Panc1 (cell line): ENCODE measurements around the gene RPL12. TPM values are rescaled to one million over a fixed set of nuclear protein-coding genes. Genes with fewer than 3 reads are reported as not detected.

Experiments
- ATAC-seq: fragments of 200-7000 bp; cut with Tn5 transposase; 2 replicates; pipeline ENCODE4 v1.9.1; 2020; ENCODE audit warnings: mild to moderate bottlenecking, moderate library complexity
- BruUV-seq: library from RNA; stranded (reverse); fragments of 400-500 nt; replicated peaks from 2 replicates; lab custom pipeline; 2021; lab: Mats Ljungman, UMichigan
- CTCF ChIA-PET: fragments of 300-600 bp; sonication (Branson Sonifier 250); formaldehyde crosslinking; loops from one replicate; lab custom pipeline; 2022; ENCODE audit warnings: antibody characterized with exemption; lab: Charles Lee
- POLR2A ChIA-PET: fragments of 300-600 bp; sonication (Branson Sonifier 250); formaldehyde crosslinking; loops from one replicate; lab custom pipeline; 2022; ENCODE audit warnings: antibody characterized with exemption; lab: Charles Lee
- DNase-seq: peaks from one replicate; pipeline ENCODE4 v3.0.0-alpha.2; 2010; ENCODE audit warnings: low read depth, low spot score
- H3K27ac ChIP-seq: 2 replicates; pipeline ENCODE4 v1.5.1; 2011; ENCODE audit warnings: mild to moderate bottlenecking, low read length, inconsistent platforms
- H3K27me3 ChIP-seq: fragments of 200-500 bp; sonication (Bioruptor generic); 2 replicates; pipeline ENCODE4 v1.6.0; 2014; ENCODE audit warnings: low read length, inconsistent platforms; ENCODE audit not compliant: control insufficient read depth, insufficient read depth
- H3K36me3 ChIP-seq: fragments of 200-500 bp; sonication (Bioruptor generic); 2 replicates; pipeline ENCODE4 v1.5.1; 2014; ENCODE audit warnings: inconsistent platforms, mild to moderate bottlenecking, low read length, moderate library complexity; ENCODE audit not compliant: control insufficient read depth, insufficient read depth
- H3K4me1 ChIP-seq: 2 replicates; pipeline ENCODE4 v1.5.1; 2011; ENCODE audit warnings: inconsistent platforms, mild to moderate bottlenecking, low read length, moderate library complexity; ENCODE audit not compliant: control insufficient read depth, insufficient read depth
- H3K4me3 ChIP-seq, 2 experiments: 2 replicates each; pipeline ENCODE4 v1.5.1; 2011 to 2012; ENCODE audit warnings: low read depth in 2 of 2, low read length in 2 of 2, mild to moderate bottlenecking in 2 of 2, inconsistent platforms in 1 of 2, moderate library complexity in 1 of 2
- H3K9me3 ChIP-seq: fragments of 200-500 bp; sonication (Bioruptor generic); 2 replicates; pipeline ENCODE4 v1.5.1; 2014; ENCODE audit warnings: low read depth, mild to moderate bottlenecking, inconsistent platforms, low read length, moderate library complexity; ENCODE audit not compliant: control insufficient read depth, insufficient read depth
- POLR2AphosphoS5 ChIP-seq: IDR thresholded peaks from 2 replicates; pipeline ENCODE4 v1.6.1; 2012; ENCODE audit warnings: mild to moderate bottlenecking, low read depth, low read length, moderate library complexity
- SIN3A ChIP-seq: IDR thresholded peaks from 2 replicates; pipeline ENCODE4 v1.6.1; 2012; ENCODE audit warnings: low read depth, mild to moderate bottlenecking, low read length, moderate library complexity, borderline replicate concordance; ENCODE audit not compliant: insufficient read depth
- TCF7L2 ChIP-seq: IDR thresholded peaks from 2 replicates; pipeline ENCODE4 v1.6.1; 2011; ENCODE audit warnings: mild to moderate bottlenecking, low read depth, low read length, inconsistent platforms
- in situ Hi-C: cut with HindIII; loops from 2 replicates; pipeline ENCODE4 v1.10.0; 2016; ENCODE audit warnings: low sequenced_read_pairs, low pct_unique_long_range_greater_than_20kb
- intact Hi-C: fragments of 100-400 bp; cut with micrococcal nuclease; formaldehyde crosslinking; loops from one replicate; pipeline ENCODE4 v1.10.0; 2022; ENCODE audit not compliant: unreplicated experiment
- total RNA-seq: library from RNA; stranded (reverse); gene quantifications from one replicate; pipeline ENCODE4 v1.2.1, GENCODE V29; 2021; ENCODE audit not compliant: unreplicated experiment
- TF ChIP-seq, protein P1 (sequence below): fragments of 450-650 bp; IDR thresholded peaks from 2 replicates; pipeline ENCODE4 v1.5.1; 2017; ENCODE audit warnings: mild to moderate bottlenecking
- TF ChIP-seq, protein P2 (sequence below), 2 experiments: IDR thresholded peaks; 2 replicates each; pipeline ENCODE4 v1.6.1; 2011 to 2012; ENCODE audit warnings: low read depth in 2 of 2, control low read depth in 1 of 2, low read length in 1 of 2, mild to moderate bottlenecking in 1 of 2, moderate library complexity in 1 of 2; ENCODE audit not compliant: insufficient read depth in 1 of 2

The RPL12 gene
- total RNA-seq, 1 experiment from 2014 or later = 951 TPM

DNA sequence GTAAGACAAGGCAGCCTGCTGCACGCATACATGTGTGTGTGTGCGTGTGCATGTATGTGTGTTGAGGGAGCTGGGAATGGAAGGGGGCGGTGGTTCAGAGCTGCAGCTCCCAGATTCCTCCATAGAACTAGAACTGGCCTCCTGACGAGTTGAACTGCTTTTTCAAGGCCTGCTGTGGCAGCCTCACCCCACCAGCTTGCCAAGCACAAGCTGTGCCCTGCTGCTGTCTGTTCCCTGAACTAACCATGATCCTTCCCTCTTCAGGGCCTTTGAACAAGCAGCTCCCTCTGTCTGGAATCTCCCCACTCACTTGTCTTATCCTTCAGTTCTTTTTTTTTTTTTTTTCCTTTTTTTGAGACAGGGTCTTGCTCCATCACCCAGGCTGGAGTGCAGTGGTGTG, 22.7 kb upstream of the RPL12 start:
- ATAC-seq (no peak), DNase-seq (no peak)
- intact Hi-C loops = no loop called here
- no peak overlapping the region for H3K27ac ChIP-seq
- H3K27me3 ChIP-seq = no peaks in the 10 kb centered on the region
- BruUV-seq = no TSS peak
- no peak for TF ChIP-seq TCF7L2
- TF ChIP-seq POLR2AphosphoS5 = no peak
- TF ChIP-seq, protein P1, sequence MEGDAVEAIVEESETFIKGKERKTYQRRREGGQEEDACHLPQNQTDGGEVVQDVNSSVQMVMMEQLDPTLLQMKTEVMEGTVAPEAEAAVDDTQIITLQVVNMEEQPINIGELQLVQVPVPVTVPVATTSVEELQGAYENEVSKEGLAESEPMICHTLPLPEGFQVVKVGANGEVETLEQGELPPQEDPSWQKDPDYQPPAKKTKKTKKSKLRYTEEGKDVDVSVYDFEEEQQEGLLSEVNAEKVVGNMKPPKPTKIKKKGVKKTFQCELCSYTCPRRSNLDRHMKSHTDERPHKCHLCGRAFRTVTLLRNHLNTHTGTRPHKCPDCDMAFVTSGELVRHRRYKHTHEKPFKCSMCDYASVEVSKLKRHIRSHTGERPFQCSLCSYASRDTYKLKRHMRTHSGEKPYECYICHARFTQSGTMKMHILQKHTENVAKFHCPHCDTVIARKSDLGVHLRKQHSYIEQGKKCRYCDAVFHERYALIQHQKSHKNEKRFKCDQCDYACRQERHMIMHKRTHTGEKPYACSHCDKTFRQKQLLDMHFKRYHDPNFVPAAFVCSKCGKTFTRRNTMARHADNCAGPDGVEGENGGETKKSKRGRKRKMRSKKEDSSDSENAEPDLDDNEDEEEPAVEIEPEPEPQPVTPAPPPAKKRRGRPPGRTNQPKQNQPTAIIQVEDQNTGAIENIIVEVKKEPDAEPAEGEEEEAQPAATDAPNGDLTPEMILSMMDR = no peak
- no peak for TF ChIP-seq SIN3A
- TF ChIP-seq, protein P2, sequence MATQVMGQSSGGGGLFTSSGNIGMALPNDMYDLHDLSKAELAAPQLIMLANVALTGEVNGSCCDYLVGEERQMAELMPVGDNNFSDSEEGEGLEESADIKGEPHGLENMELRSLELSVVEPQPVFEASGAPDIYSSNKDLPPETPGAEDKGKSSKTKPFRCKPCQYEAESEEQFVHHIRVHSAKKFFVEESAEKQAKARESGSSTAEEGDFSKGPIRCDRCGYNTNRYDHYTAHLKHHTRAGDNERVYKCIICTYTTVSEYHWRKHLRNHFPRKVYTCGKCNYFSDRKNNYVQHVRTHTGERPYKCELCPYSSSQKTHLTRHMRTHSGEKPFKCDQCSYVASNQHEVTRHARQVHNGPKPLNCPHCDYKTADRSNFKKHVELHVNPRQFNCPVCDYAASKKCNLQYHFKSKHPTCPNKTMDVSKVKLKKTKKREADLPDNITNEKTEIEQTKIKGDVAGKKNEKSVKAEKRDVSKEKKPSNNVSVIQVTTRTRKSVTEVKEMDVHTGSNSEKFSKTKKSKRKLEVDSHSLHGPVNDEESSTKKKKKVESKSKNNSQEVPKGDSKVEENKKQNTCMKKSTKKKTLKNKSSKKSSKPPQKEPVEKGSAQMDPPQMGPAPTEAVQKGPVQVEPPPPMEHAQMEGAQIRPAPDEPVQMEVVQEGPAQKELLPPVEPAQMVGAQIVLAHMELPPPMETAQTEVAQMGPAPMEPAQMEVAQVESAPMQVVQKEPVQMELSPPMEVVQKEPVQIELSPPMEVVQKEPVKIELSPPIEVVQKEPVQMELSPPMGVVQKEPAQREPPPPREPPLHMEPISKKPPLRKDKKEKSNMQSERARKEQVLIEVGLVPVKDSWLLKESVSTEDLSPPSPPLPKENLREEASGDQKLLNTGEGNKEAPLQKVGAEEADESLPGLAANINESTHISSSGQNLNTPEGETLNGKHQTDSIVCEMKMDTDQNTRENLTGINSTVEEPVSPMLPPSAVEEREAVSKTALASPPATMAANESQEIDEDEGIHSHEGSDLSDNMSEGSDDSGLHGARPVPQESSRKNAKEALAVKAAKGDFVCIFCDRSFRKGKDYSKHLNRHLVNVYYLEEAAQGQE (IDR thresholded peaks at IDR 0.05; ENCODE audit: insufficient read depth in 1 of 2, low read depth in 2 of 2, low read length in 1 of 2) = no peak
- no peaks in the 10 kb centered on the region for H3K4me1 ChIP-seq
- in situ Hi-C loops = no loop called here
- ChIA-PET CTCF (interaction anchor here (0.7 kb wide), 1 partner anchor 11 kb away, joined by 3 read pairs; no protein-coding TSS in a partner anchor), POLR2A (interaction anchor here (0.6 kb wide), 1 partner anchor 206 kb away, joined by 4 read pairs; no protein-coding TSS in a partner anchor)
- H3K4me3 ChIP-seq = no peak overlapping the region
- no peaks in the 10 kb centered on the region for H3K9me3 ChIP-seq
- H3K36me3 ChIP-seq = no peaks in the 10 kb centered on the region

DNA sequence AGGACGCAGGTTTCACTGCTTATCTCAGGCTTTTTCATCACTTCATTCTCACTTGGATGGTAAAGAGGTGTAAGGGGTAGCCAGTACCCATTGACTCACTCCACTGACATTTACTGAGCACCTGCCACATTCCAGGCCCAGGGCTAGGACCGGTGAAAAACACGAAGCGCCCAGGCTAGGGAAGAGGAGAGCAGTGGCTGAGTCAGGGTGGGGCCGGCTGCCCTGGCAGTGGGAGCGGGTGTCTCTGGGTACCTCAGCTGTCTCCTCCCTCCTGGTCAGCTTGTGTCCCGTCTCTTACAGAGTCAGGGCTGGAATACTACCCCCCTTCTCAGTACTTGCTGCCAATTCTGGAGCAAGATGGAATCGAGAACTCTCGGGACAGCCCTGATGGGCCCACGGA, 22.3 kb upstream of the RPL12 start:
- intact Hi-C loops = no loop called here
- POLR2A ChIA-PET = no interaction called here

More for the DNA sequence above, 22.3 kb upstream of the RPL12 start:
- CTCF ChIA-PET = interaction anchor here (0.7 kb wide), 1 partner anchor 10 kb away, joined by 3 read pairs; no protein-coding TSS in a partner anchor
- no peak for DNase-seq
- no peak for ATAC-seq
- Histone ChIP-seq H3K9me3 (no peaks in the 10 kb centered on the region), H3K27ac (no peak overlapping the region), H3K4me1 (no peaks in the 10 kb centered on the region), H3K4me3 (no peak overlapping the region), H3K27me3 (no peaks in the 10 kb centered on the region), H3K36me3 (no peaks in the 10 kb centered on the region)
- TF ChIP-seq, protein P1 = no peak
- TF ChIP-seq, protein P2 (IDR thresholded peaks at IDR 0.05; ENCODE audit: insufficient read depth in 1 of 2, low read depth in 2 of 2, low read length in 1 of 2) = no peak
- TF ChIP-seq SIN3A = no peak
- no peak for TF ChIP-seq TCF7L2
- TF ChIP-seq POLR2AphosphoS5 = no peak
- BruUV-seq = no TSS peak
- in situ Hi-C loops = no loop called here
